SK-N-SH treated with all-trans-retinoic acid at 6 μM for 48 hours (cell line): Measurements from ENCODE around the gene WDR90.

ENCODE experiments used
- ATAC-seq: fragments of 200-7000 bp; cut with Tn5 transposase; 3 replicates; pipeline ENCODE4 v1.9.1; 2020; ENCODE audit warnings: mild to moderate bottlenecking, moderate library complexity
- ARNTL ChIP-seq: fragments of 450-650 bp; formaldehyde crosslinking; IDR thresholded peaks from 2 replicates; pipeline ENCODE4 v1.5.0; 2020; ENCODE audit warnings: low read depth, mild to moderate bottlenecking, moderate library complexity, borderline replicate concordance
- CREB5 ChIP-seq: fragments of 250-450 bp; sonication (Bioruptor Pico); IDR thresholded peaks from 2 replicates; pipeline ENCODE4 v1.5.1; 2020; ENCODE audit warnings: low read depth, mild to moderate bottlenecking, moderate library complexity
- CSRNP3 ChIP-seq: fragments of 250-450 bp; sonication (Bioruptor Pico); IDR thresholded peaks from 2 replicates; pipeline ENCODE4 v1.5.1; 2021; ENCODE audit warnings: mild to moderate bottlenecking, moderate library complexity
- ESRRG ChIP-seq: fragments of 250-450 bp; sonication (Bioruptor Pico); IDR thresholded peaks from 2 replicates; pipeline ENCODE4 v1.6.1; 2021; ENCODE audit warnings: mild to moderate bottlenecking
- ISL1 ChIP-seq: fragments of 250-450 bp; sonication (Bioruptor Pico); IDR thresholded peaks from 2 replicates; pipeline ENCODE4 v2.1.2; 2022; ENCODE audit warnings: mild to moderate bottlenecking, moderate library complexity
- PATZ1 ChIP-seq: fragments of 250-450 bp; sonication (Bioruptor Pico); IDR thresholded peaks from 2 replicates; pipeline ENCODE4 v1.8.0; 2020; ENCODE audit warnings: mild to moderate bottlenecking, moderate library complexity, borderline replicate concordance
- POU6F1 ChIP-seq: fragments of 250-450 bp; sonication (Bioruptor Pico); IDR thresholded peaks from 2 replicates; pipeline ENCODE4 v1.8.0; 2021; ENCODE audit warnings: low read depth, mild to moderate bottlenecking, moderate library complexity, borderline replicate concordance
- TOX ChIP-seq: fragments of 250-450 bp; sonication (Bioruptor Pico); IDR thresholded peaks from 2 replicates; pipeline ENCODE4 v1.8.0; 2021; ENCODE audit warnings: mild to moderate bottlenecking, moderate library complexity, borderline replicate concordance
- TSHZ2 ChIP-seq: fragments of 250-450 bp; sonication (Bioruptor Pico); IDR thresholded peaks from 2 replicates; pipeline ENCODE4 v1.5.0; 2020; ENCODE audit warnings: mild to moderate bottlenecking, moderate library complexity
- ZC3H10 ChIP-seq: fragments of 250-450 bp; sonication (Bioruptor Pico); IDR thresholded peaks from 2 replicates; pipeline ENCODE4 v1.5.1; 2021; ENCODE audit warnings: mild to moderate bottlenecking, moderate library complexity
- ZFP3 ChIP-seq: fragments of 250-450 bp; sonication (Bioruptor Pico); IDR thresholded peaks from 2 replicates; pipeline ENCODE4 v1.5.0; 2020; ENCODE audit warnings: mild to moderate bottlenecking, moderate library complexity
- ZFP30 ChIP-seq: fragments of 450-650 bp; formaldehyde crosslinking; IDR thresholded peaks from 2 replicates; pipeline ENCODE4 v1.5.0; 2022; ENCODE audit warnings: mild to moderate bottlenecking, moderate library complexity
- ZNF565 ChIP-seq: fragments of 450-650 bp; formaldehyde crosslinking; conservative IDR thresholded peaks from 2 replicates; pipeline ENCODE4 v1.5.0; 2020; ENCODE audit warnings: low read depth, mild to moderate bottlenecking, moderate library complexity
- ZNF70 ChIP-seq: fragments of 450-650 bp; formaldehyde crosslinking; IDR thresholded peaks from 2 replicates; pipeline ENCODE4 v1.5.0; 2020; ENCODE audit warnings: mild to moderate bottlenecking, moderate library complexity

Gene WDR90

GRCh38 chr16:694863-695354 lies 45.7 kb downstream of the WDR90 start:
- ATAC-seq = no peak

GRCh38 chr16:695355-696089 lies 46.4 kb downstream of the WDR90 start:
- ATAC-seq = no peak
- TF ChIP-seq CREB5 (no peak), ZFP30 (no peak), ZFP3 (no peak), ARNTL (CRISPR knock-in tag) (no peak), ESRRG (CRISPR knock-in tag) (no peak), TSHZ2 (CRISPR knock-in tag) (no peak), ZC3H10 (CRISPR knock-in tag) (no peak), ZNF70 (no peak), ISL1 (no peak), PATZ1 (no peak), POU6F1 (CRISPR knock-in tag) (no peak), CSRNP3 (CRISPR knock-in tag) (no peak), ZNF565 (no peak)
- TF ChIP-seq, all 23 proteins: peak for 0

More at GRCh38 chr16:694863-695354, 45.7 kb downstream of the WDR90 start:
- TF ChIP-seq ARNTL (CRISPR knock-in tag) (no peak), ZFP3 (no peak), ZC3H10 (CRISPR knock-in tag) (no peak), CSRNP3 (CRISPR knock-in tag) (no peak), TOX (CRISPR knock-in tag) (no peak), ZNF70 (no peak), POU6F1 (CRISPR knock-in tag) (no peak)
